GM21737 (cell line): Measurements from ENCODE around the gene CFAP157.
A peak's percentile ranks its signal among the peaks of the same experiment; 100 is the strongest.

Experiments used
- ATAC-seq: cut with Tn5 transposase; IDR thresholded peaks from one replicate; pipeline ENCODE4 v1.9.1; 2021; ENCODE audit warnings: mild to moderate bottlenecking, moderate library complexity; ENCODE audit not compliant: unreplicated experiment

CFAP157 gene

GRCh38 chr9:127734247-127734746 lies 27.5 kb downstream of the CFAP157 start:
- ATAC-seq = no peak

GRCh38 chr9:127734747-127735529 lies 28.1 kb downstream of the CFAP157 start, which contains the start of gene TOR2A:
TOR2A (minus strand) TSS chr9:127735294; CDS start chr9:127735270, 24 bp downstream.
- ATAC-seq = peak; percentile 80

- no peak for ATAC-seq
These were observed 28.9 kb downstream of the CFAP157 start for GRCh38 chr9:127735530-127736185.

GRCh38 chr9:127738666-127739065 lies 31.9 kb downstream of the CFAP157 start:
- ATAC-seq = no peak

GRCh38 chr9:127739614-127740330 lies 33.0 kb downstream of the CFAP157 start:
- no peak for ATAC-seq

GRCh38 chr9:127741831-127742434 lies 35.1 kb downstream of the CFAP157 start:
- ATAC-seq = no peak

GRCh38 chr9:127742435-127743088 lies 35.8 kb downstream of the CFAP157 start:
- ATAC-seq = no peak

GRCh38 chr9:127744398-127745110 lies 37.8 kb downstream of the CFAP157 start:
- no peak for ATAC-seq

- ATAC-seq = no peak
These were observed 40.3 kb downstream of the CFAP157 start for GRCh38 chr9:127746959-127747569.

GRCh38 chr9:127749090-127749787 lies 42.5 kb downstream of the CFAP157 start:
- ATAC-seq = no peak

GRCh38 chr9:127751269-127752054 lies 44.7 kb downstream of the CFAP157 start:
- ATAC-seq = no peak

GRCh38 chr9:127753148-127753547 lies 46.4 kb downstream of the CFAP157 start:
- ATAC-seq = no peak

- ATAC-seq = no peak
These were observed 46.8 kb downstream of the CFAP157 start for GRCh38 chr9:127753622-127754021.

- no peak for ATAC-seq
These were observed 47.6 kb downstream of the CFAP157 start for GRCh38 chr9:127754099-127755060.

- ATAC-seq = no peak
These were observed 48.6 kb downstream of the CFAP157 start for GRCh38 chr9:127755061-127756060.

GRCh38 chr9:127756233-127756632 lies 49.4 kb downstream of the CFAP157 start:
- ATAC-seq = no peak
